MCF 10A (cell line): ENCODE data around the gene SIM2. TPM values are rescaled to one million over a fixed set of nuclear protein-coding genes. Genes with fewer than 3 reads are reported as not detected.

Experiments used
- BruUV-seq: library from RNA; stranded (reverse); fragments of 400-500 nt; replicated peaks from 2 replicates; lab custom pipeline; 2021; lab: Mats Ljungman, UMichigan
- CTCF ChIA-PET: fragments of 300-600 bp; sonication (Branson Sonifier 250); formaldehyde crosslinking; extraction: SDS; loops from one replicate; lab custom pipeline; 2021; ENCODE audit warnings: antibody characterized with exemption, inconsistent platforms; lab: Yijun Ruan, JAX
- POLR2A ChIA-PET: fragments of 300-600, 350-650 bp; sonication (Branson Sonifier 250); formaldehyde crosslinking; extraction: SDS; loops from one replicate; lab custom pipeline; 2020; ENCODE audit warnings: antibody characterized with exemption, inconsistent platforms; lab: Yijun Ruan, JAX
- DNase-seq: peaks from one replicate; pipeline ENCODE4 v3.0.0-alpha.2; 2018; ENCODE audit not compliant: unreplicated experiment
- H3K27ac Mint-ChIP-seq: one replicate; pipeline ENCODE4 v1.8.0; 2022; ENCODE audit warnings: mild to moderate bottlenecking, low read depth, mixed read lengths; ENCODE audit not compliant: unreplicated experiment
- H3K27me3 Mint-ChIP-seq: one replicate; pipeline ENCODE4 v1.8.0; 2022; ENCODE audit warnings: mixed read lengths; ENCODE audit not compliant: insufficient read depth, unreplicated experiment
- H3K36me3 Mint-ChIP-seq: one replicate; pipeline ENCODE4 v1.8.0; 2022; ENCODE audit warnings: mild to moderate bottlenecking, moderate library complexity, mixed read lengths; ENCODE audit not compliant: insufficient read depth, unreplicated experiment
- H3K4me1 Mint-ChIP-seq: one replicate; pipeline ENCODE4 v1.8.0; 2022; ENCODE audit warnings: mixed read lengths; ENCODE audit not compliant: insufficient read depth, unreplicated experiment
- H3K4me3 Mint-ChIP-seq: one replicate; pipeline ENCODE4 v1.8.0; 2022; ENCODE audit warnings: mild to moderate bottlenecking, moderate library complexity, mixed read lengths; ENCODE audit not compliant: unreplicated experiment
- H3K9me3 Mint-ChIP-seq: one replicate; pipeline ENCODE4 v1.8.0; 2022; ENCODE audit warnings: mixed read lengths; ENCODE audit not compliant: unreplicated experiment
- CTCF ChIP-seq: fragments of 200-600 bp; IDR thresholded peaks from one replicate; pipeline ENCODE4 v1.8.0; 2022; ENCODE audit warnings: antibody characterized with exemption, mild to moderate bottlenecking; ENCODE audit not compliant: unreplicated experiment
- intact Hi-C: fragments of 100-400 bp; cut with micrococcal nuclease; formaldehyde crosslinking; loops from 2 replicates; pipeline ENCODE4 v1.14.1; 2022
- total RNA-seq: library from RNA; stranded (reverse); gene quantifications from 2 replicates; pipeline ENCODE4 v1.2.3, GENCODE V29; 2022

SIM2 gene
- total RNA-seq, 1 experiment from 2014 or later: 14.4 TPM

- no peak overlapping the region for H3K4me3 Mint-ChIP-seq
- no peak overlapping the region for H3K27ac Mint-ChIP-seq
- no peaks in the 10 kb centered on the region for H3K9me3 Mint-ChIP-seq
- ChIA-PET CTCF (interaction anchor here (0.8 kb wide), 1 partner anchor 232 kb away, joined by 3 read pairs; no protein-coding TSS in a partner anchor), POLR2A (no interaction called here)
- H3K27me3 Mint-ChIP-seq: no peaks in the 10 kb centered on the region
- no peak for TF ChIP-seq CTCF
- intact Hi-C loops: no loop called here
- H3K4me1 Mint-ChIP-seq: no peaks in the 10 kb centered on the region
- H3K36me3 Mint-ChIP-seq: no peaks in the 10 kb centered on the region
- BruUV-seq: no TSS peak
- no peak for DNase-seq
Measured at GRCh38 chr21:36692835-36693488, 6.0 kb upstream of the SIM2 start.

- Mint-ChIP-seq H3K4me1 (no peaks in the 10 kb centered on the region), H3K4me3 (no peak overlapping the region), H3K9me3 (no peaks in the 10 kb centered on the region), H3K36me3 (no peaks in the 10 kb centered on the region), H3K27me3 (no peaks in the 10 kb centered on the region), H3K27ac (no peak overlapping the region)
- POLR2A ChIA-PET: no interaction called here
- no TSS peak for BruUV-seq
- no peak for DNase-seq
- CTCF ChIA-PET: no interaction called here
- no peak for TF ChIP-seq CTCF
- intact Hi-C loops: no loop called here
Measured at GRCh38 chr21:36693489-36694030, 5.4 kb upstream of the SIM2 start.

- POLR2A ChIA-PET: no interaction called here
- CTCF ChIA-PET: no interaction called here
- Mint-ChIP-seq H3K27me3 (no peaks in the 10 kb centered on the region), H3K9me3 (no peaks in the 10 kb centered on the region), H3K36me3 (no peaks in the 10 kb centered on the region), H3K27ac (no peak overlapping the region), H3K4me1 (no peaks in the 10 kb centered on the region), H3K4me3 (no peak overlapping the region)
- no TSS peak for BruUV-seq
- DNase-seq: no peak
- TF ChIP-seq CTCF: no peak
- intact Hi-C loops: no loop called here
Measured at GRCh38 chr21:36694031-36694515, 4.8 kb upstream of the SIM2 start.

GRCh38 chr21:36694593-36695282 lies 4.2 kb upstream of the SIM2 start:
- Mint-ChIP-seq H3K27me3 (no peaks in the 10 kb centered on the region), H3K9me3 (no peaks in the 10 kb centered on the region), H3K4me3 (no peak overlapping the region), H3K4me1 (no peaks in the 10 kb centered on the region), H3K36me3 (no peaks in the 10 kb centered on the region), H3K27ac (no peak overlapping the region)
- intact Hi-C loops: no loop called here
- no TSS peak for BruUV-seq
- CTCF ChIA-PET: interaction anchor here (0.7 kb wide), 1 partner anchor 39 kb away, joined by 3 read pairs; no protein-coding TSS in a partner anchor
- POLR2A ChIA-PET: interaction anchor here (0.5 kb wide), 1 partner anchor 60 kb away, joined by 5 read pairs; no protein-coding TSS in a partner anchor
- DNase-seq: no peak
- TF ChIP-seq CTCF: no peak
